B cell (primary cell): Measurements from ENCODE around the gene SCN8A. TPM values are rescaled to one million over a fixed set of nuclear protein-coding genes. Genes with fewer than 3 reads are reported as not detected.

Experiments used
- ATAC-seq: fragments of 200-7000 bp; cut with Tn5 transposase; one replicate; pipeline ENCODE4 v1.10.0; 2021; ENCODE audit warnings: low read depth, mild to moderate bottlenecking, moderate number of reproducible peaks, moderate library complexity
- CTCF ChIA-PET: fragments of 350-600 bp; sonication (Branson Sonifier 250); formaldehyde crosslinking; loops from one replicate; lab custom pipeline; 2021; ENCODE audit warnings: antibody characterized with exemption, inconsistent platforms; lab: Charles Lee
- POLR2A ChIA-PET: fragments of 350-600 bp; sonication (Branson Sonifier 250); formaldehyde crosslinking; loops from one replicate; lab custom pipeline; 2021; ENCODE audit warnings: antibody characterized with exemption; lab: Charles Lee
- DNase-seq: peaks from one replicate; pipeline ENCODE4 v3.0.0; 2013
- H2AFZ ChIP-seq: 2 replicates; pipeline ENCODE4 v1.6.1; 2012; ENCODE audit warnings: mild to moderate bottlenecking, low read depth, low read length; ENCODE audit not compliant: insufficient read depth, poor library complexity, severe bottlenecking
- H3K27ac ChIP-seq, 2 donors: 1 replicate in 1 of 2; 2 replicates in 1 of 2; pipeline ENCODE4 v1.5.1; 2012 to 2013; ENCODE audit warnings: low read length in 2 of 2, mild to moderate bottlenecking in 2 of 2, moderate library complexity in 1 of 2
- H3K27me3 ChIP-seq, 4 experiments: fragments of 200-600 bp in 1 of 4; sonication (generic) in 1 of 4; replicated peaks in 1 of 4; 1 replicate in 2 of 4; 2 replicates in 2 of 4; pipeline versions ENCODE4 v1.6.1 to v1.7.0; 2013 to 2016; ENCODE audit warnings: low read length in 3 of 4, mild to moderate bottlenecking in 2 of 4, mixed read lengths in 1 of 4, moderate library complexity in 1 of 4; ENCODE audit not compliant: insufficient read depth in 4 of 4, control insufficient read depth in 3 of 4; ENCODE audit errors: control extremely low read depth in 1 of 4
- H3K36me3 ChIP-seq, 2 experiments: replicated peaks in 1 of 2; 1 replicate in 1 of 2; 2 replicates in 1 of 2; pipeline versions ENCODE4 v1.6.1 to v1.7.1; 2013; ENCODE audit warnings: low read length in 1 of 2; ENCODE audit not compliant: insufficient read depth in 2 of 2, control insufficient read depth in 1 of 2; ENCODE audit errors: control extremely low read depth in 1 of 2, extremely low read depth in 1 of 2
- H3K4me1 ChIP-seq, 2 donors: fragments of 200-600 bp in 1 of 2; sonication (generic) in 1 of 2; 1 replicate in 1 of 2; 2 replicates in 1 of 2; pipeline versions ENCODE4 v1.5.1 to v1.6.1; 2013 to 2017; ENCODE audit warnings: low read length in 2 of 2; ENCODE audit not compliant: control insufficient read depth in 2 of 2, insufficient read depth in 2 of 2
- H3K4me2 ChIP-seq: replicated peaks from 2 replicates; pipeline ENCODE3; 2012; ENCODE audit warnings: mild to moderate bottlenecking, low read depth, low read length; ENCODE audit not compliant: poor library complexity, severe bottlenecking
- H3K4me3 ChIP-seq, 5 experiments: fragments of 200-600 bp in 1 of 5; sonication (generic) in 1 of 5; 1 replicate in 3 of 5; 2 replicates in 2 of 5; pipeline versions ENCODE4 v1.5.1 to v1.7.0; 2011 to 2016; ENCODE audit warnings: low read length in 4 of 5, mild to moderate bottlenecking in 4 of 5, low read depth in 2 of 5, control low read depth in 1 of 5, moderate library complexity in 1 of 5; ENCODE audit not compliant: insufficient read depth in 1 of 5; ENCODE audit errors: control extremely low read depth in 1 of 5, extremely low read depth in 1 of 5
- H3K79me2 ChIP-seq: fragments of 200-600 bp; sonication (generic); one replicate; pipeline ENCODE4 v1.6.0; 2016; ENCODE audit warnings: low read length; ENCODE audit not compliant: control insufficient read depth, insufficient read depth
- H3K9ac ChIP-seq: fragments of 200-600 bp; sonication (generic); 2 replicates; pipeline ENCODE4 v1.6.1; 2017; ENCODE audit warnings: mild to moderate bottlenecking, low read length, moderate library complexity
- H3K9me3 ChIP-seq, 3 donors: one replicate each; pipeline versions ENCODE4 v1.6.1 to v1.7.1; 2013; ENCODE audit warnings: low read length in 2 of 3; ENCODE audit not compliant: control insufficient read depth in 2 of 3, insufficient read depth in 1 of 3; ENCODE audit errors: control extremely low read depth in 1 of 3
- H4K20me1 ChIP-seq: 2 replicates; pipeline ENCODE4 v1.6.0; 2012; ENCODE audit warnings: mild to moderate bottlenecking, low read length; ENCODE audit not compliant: insufficient read depth, control insufficient read depth, poor library complexity, severe bottlenecking
- H3K27ac Mint-ChIP-seq: one replicate; pipeline ENCODE4 v1.8.0; 2021; ENCODE audit warnings: mixed read lengths
- H3K27me3 Mint-ChIP-seq: one replicate; pipeline ENCODE4 v1.8.0; 2021; ENCODE audit warnings: mixed read lengths
- H3K4me1 Mint-ChIP-seq: one replicate; pipeline ENCODE4 v1.8.0; 2021; ENCODE audit warnings: mixed read lengths
- H3K4me3 Mint-ChIP-seq: one replicate; pipeline ENCODE4 v1.8.0; 2021; ENCODE audit warnings: mixed read lengths
- H3K9me3 Mint-ChIP-seq: one replicate; pipeline ENCODE4 v1.8.0; 2022; ENCODE audit warnings: mixed read lengths; ENCODE audit not compliant: insufficient read depth
- EZH2 ChIP-seq: IDR thresholded peaks from 2 replicates; pipeline ENCODE4 v1.6.1; 2012; ENCODE audit warnings: borderline replicate concordance, low read depth, mild to moderate bottlenecking, moderate library complexity, low read length; ENCODE audit not compliant: insufficient read depth, poor library complexity, severe bottlenecking
- WGBS: methylation state at CpG from one replicate; pipeline ENCODE4 v1.1.5; 2013; ENCODE audit warnings: missing lambda C conversion rate; ENCODE audit not compliant: insufficient coverage; 5-methylcytosine and 5-hydroxymethylcytosine counted together
- intact Hi-C: fragments of 100-400 bp; cut with micrococcal nuclease; formaldehyde crosslinking; loops from one replicate; pipeline ENCODE4 v1.10.0; 2022
- polyA plus RNA-seq: library from polyadenylated mRNA; depleted of rRNA; stranded (reverse); fragments of >200 nt; gene quantifications from 2 replicates; pipeline ENCODE4 v1.2.3, GENCODE V29; 2012
- total RNA-seq, 2 donors: library from RNA; stranded (reverse); fragments of 120-200 nt in 1 of 2; gene quantifications; 1 replicate in 1 of 2; 2 replicates in 1 of 2; pipeline versions ENCODE4 v1.2.3 to v1.2.4, GENCODE V29; 2013 to 2022
- TF ChIP-seq, protein P1 (sequence below): fragments of 200-600 bp; IDR thresholded peaks from one replicate; pipeline ENCODE4 v1.8.0; 2022; ENCODE audit warnings: antibody characterized with exemption, mild to moderate bottlenecking

SCN8A gene
- total and polyA plus RNA-seq, 2 donors (not counting 1 experiment from before 2014, with no cell fraction given) = 0.78 to 1.0 TPM

DNA sequence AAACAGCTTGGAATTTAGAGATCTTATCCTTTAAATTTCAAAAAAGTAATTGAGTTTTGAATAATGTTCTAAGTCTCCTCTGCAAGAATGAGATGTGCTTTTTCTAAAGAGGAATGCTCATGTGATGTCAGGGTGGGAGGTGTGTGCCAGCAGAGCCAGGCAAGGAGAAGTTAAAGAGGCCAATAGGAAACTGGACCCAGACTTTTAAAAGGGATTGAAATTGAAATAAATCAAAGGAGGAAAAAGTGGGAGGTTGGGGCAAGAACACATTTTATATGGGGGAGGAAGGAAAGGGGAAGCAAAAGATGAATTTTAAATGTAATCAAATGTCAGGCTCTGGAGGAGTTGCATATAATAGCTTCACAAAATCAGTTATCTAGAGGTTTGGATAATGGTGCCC is 131.4 kb downstream of the SCN8A start:
- POLR2A ChIA-PET = no interaction called here
- no peak overlapping the region for H3K4me3 Mint-ChIP-seq

DNA sequence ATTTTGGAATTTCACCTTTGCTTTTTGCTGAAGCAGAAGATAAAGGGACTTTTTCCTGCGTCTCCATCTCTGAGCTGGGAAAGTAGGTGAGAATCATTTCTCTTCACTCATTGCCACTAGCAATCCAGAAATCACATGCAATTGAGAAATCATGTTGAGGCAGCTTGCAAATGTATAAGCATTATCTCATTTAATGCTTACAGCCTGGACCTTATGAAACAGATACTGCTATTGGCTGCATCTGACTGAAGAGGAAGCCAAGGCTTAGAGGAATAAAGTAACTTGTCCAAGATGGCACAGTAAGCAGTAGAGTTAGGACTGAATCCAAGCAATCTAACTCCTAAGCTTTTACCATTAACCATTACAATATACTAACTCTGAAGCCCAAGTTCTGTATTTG is 135.1 kb downstream of the SCN8A start:
- Mint-ChIP-seq H3K9me3 (no peaks in the 10 kb centered on the region), H3K27ac (no peak overlapping the region), H3K4me3 (no peak overlapping the region), H3K27me3 (peaks cover 33% of the 10 kb centered on the region), H3K4me1 (peaks cover 11% of the 10 kb centered on the region)
- Histone ChIP-seq H3K9ac (no peak overlapping the region), H3K79me2 (no peaks in the 10 kb centered on the region), H3K9me3 (peaks cover 0 to 5% (median 0%) of the 10 kb centered on the region in 3 donors), H2AFZ (no peak overlapping the region), H3K27me3 (peaks cover 0 to 16% (median 13%) of the 10 kb centered on the region in 4 experiments), H3K4me2 (no peak overlapping the region), H4K20me1 (no peaks in the 10 kb centered on the region), H3K27ac (no peak overlapping the region), H3K4me3 (no peak overlapping the region), H3K4me1 (peaks cover 8 to 10% of the 10 kb centered on the region in 2 donors), H3K36me3 (no peaks in the 10 kb centered on the region)
- ChIA-PET CTCF (no interaction called here), POLR2A (no interaction called here)
- intact Hi-C loops = no loop called here
- no peak for DNase-seq
- no peak for TF ChIP-seq EZH2
- TF ChIP-seq, protein P1, sequence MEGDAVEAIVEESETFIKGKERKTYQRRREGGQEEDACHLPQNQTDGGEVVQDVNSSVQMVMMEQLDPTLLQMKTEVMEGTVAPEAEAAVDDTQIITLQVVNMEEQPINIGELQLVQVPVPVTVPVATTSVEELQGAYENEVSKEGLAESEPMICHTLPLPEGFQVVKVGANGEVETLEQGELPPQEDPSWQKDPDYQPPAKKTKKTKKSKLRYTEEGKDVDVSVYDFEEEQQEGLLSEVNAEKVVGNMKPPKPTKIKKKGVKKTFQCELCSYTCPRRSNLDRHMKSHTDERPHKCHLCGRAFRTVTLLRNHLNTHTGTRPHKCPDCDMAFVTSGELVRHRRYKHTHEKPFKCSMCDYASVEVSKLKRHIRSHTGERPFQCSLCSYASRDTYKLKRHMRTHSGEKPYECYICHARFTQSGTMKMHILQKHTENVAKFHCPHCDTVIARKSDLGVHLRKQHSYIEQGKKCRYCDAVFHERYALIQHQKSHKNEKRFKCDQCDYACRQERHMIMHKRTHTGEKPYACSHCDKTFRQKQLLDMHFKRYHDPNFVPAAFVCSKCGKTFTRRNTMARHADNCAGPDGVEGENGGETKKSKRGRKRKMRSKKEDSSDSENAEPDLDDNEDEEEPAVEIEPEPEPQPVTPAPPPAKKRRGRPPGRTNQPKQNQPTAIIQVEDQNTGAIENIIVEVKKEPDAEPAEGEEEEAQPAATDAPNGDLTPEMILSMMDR = no peak
- WGBS = no CpG with 5 or more reads among the region's 1 CpG
- ATAC-seq = no peak

More for the DNA sequence above, 131.4 kb downstream of the SCN8A start:
- Histone ChIP-seq H3K4me2 (no peak overlapping the region), H3K9ac (no peak overlapping the region), H2AFZ (no peak overlapping the region), H3K27me3 (peaks cover 0 to 15% (median 13%) of the 10 kb centered on the region in 4 experiments), H3K9me3 (peaks cover 0 to 5% (median 0%) of the 10 kb centered on the region in 3 donors), H3K27ac (no peak overlapping the region), H3K4me3 (no peak overlapping the region), H3K36me3 (no peaks in the 10 kb centered on the region), H3K4me1 (peaks cover 8 to 10% of the 10 kb centered on the region in 2 donors), H4K20me1 (no peaks in the 10 kb centered on the region), H3K79me2 (no peaks in the 10 kb centered on the region)
- H3K4me1 Mint-ChIP-seq = peaks cover 13% of the 10 kb centered on the region
- no peak for ATAC-seq
- no peak for DNase-seq
- H3K27ac Mint-ChIP-seq = no peak overlapping the region
- H3K9me3 Mint-ChIP-seq = no peaks in the 10 kb centered on the region
- TF ChIP-seq, protein P1 = no peak
- no peak for TF ChIP-seq EZH2
- CTCF ChIA-PET = no interaction called here
- peaks cover 35% of the 10 kb centered on the region for H3K27me3 Mint-ChIP-seq
- intact Hi-C loops = no loop called here
